MM.1S (cell line): ENCODE data around the gene SNX1.
A peak's percentile ranks its signal among the peaks of the same experiment; 100 is the strongest.

Source experiments
- DNase-seq: peaks from one replicate; pipeline ENCODE4 v3.0.0-alpha.2; 2015
- H2AFZ ChIP-seq: fragments of 300-600 bp; sonication (generic); 2 replicates; pipeline ENCODE4 v1.6.0; 2016; ENCODE audit warnings: antibody characterized with exemption, low read length
- H3F3A ChIP-seq: fragments of 300-600 bp; sonication (generic); 2 replicates; pipeline ENCODE4 v1.6.1; 2016; ENCODE audit warnings: mild to moderate bottlenecking, antibody characterized with exemption, low read length, moderate library complexity, mixed read lengths; ENCODE audit not compliant: insufficient read depth
- H3K27ac ChIP-seq: fragments of 300-600 bp; sonication (generic); 2 replicates; pipeline ENCODE4 v1.5.1; 2016; ENCODE audit warnings: mild to moderate bottlenecking, low read length
- H3K27me3 ChIP-seq: fragments of 300-600 bp; sonication (generic); replicated peaks from 2 replicates; pipeline ENCODE4 v1.6.0; 2016; ENCODE audit warnings: low read length; ENCODE audit not compliant: insufficient read depth
- H3K36me3 ChIP-seq: fragments of 300-600 bp; sonication (generic); replicated peaks from 2 replicates; pipeline ENCODE4 v1.6.1; 2016; ENCODE audit warnings: mild to moderate bottlenecking, low read length, mixed read lengths; ENCODE audit not compliant: insufficient read depth
- H3K4me1 ChIP-seq: fragments of 300-600 bp; sonication (generic); 2 replicates; pipeline ENCODE4 v1.6.1; 2016; ENCODE audit warnings: low read length, mixed read lengths
- H3K4me2 ChIP-seq: fragments of 300-600 bp; sonication (generic); 2 replicates; pipeline ENCODE4 v1.6.0; 2016; ENCODE audit warnings: low read depth, low read length
- H3K4me3 ChIP-seq: fragments of 300-600 bp; sonication (generic); 2 replicates; pipeline ENCODE4 v1.5.1; 2016; ENCODE audit warnings: low read length, mixed read lengths
- H3K79me2 ChIP-seq: fragments of 300-600 bp; sonication (generic); 2 replicates; pipeline ENCODE4 v1.6.1; 2016; ENCODE audit warnings: mixed run types, low read length, mixed read lengths
- H3K9ac ChIP-seq: fragments of 300-600 bp; sonication (generic); 2 replicates; pipeline ENCODE4 v1.6.1; 2016; ENCODE audit warnings: low read length, mixed read lengths
- H3K9me2 ChIP-seq: fragments of 300-600 bp; sonication (generic); replicated peaks from 2 replicates; pipeline ENCODE4 v1.6.1; 2016; ENCODE audit warnings: mild to moderate bottlenecking, low read length, mixed read lengths; ENCODE audit not compliant: insufficient read depth
- H3K9me3 ChIP-seq: fragments of 300-600 bp; sonication (generic); replicated peaks from 2 replicates; pipeline ENCODE4 v1.6.1; 2016; ENCODE audit warnings: mild to moderate bottlenecking, low read length, mixed read lengths; ENCODE audit not compliant: insufficient read depth
- H4K20me1 ChIP-seq: fragments of 300-600 bp; sonication (generic); 2 replicates; pipeline ENCODE4 v1.6.1; 2016; ENCODE audit warnings: mild to moderate bottlenecking, low read length, moderate library complexity, mixed read lengths; ENCODE audit not compliant: insufficient read depth
- EZH2 ChIP-seq: fragments of 300-600 bp; sonication (generic); optimal IDR thresholded peaks from 2 replicates; pipeline ENCODE3; 2017; ENCODE audit warnings: low read depth, mild to moderate bottlenecking, antibody characterized with exemption, low read length, mixed read lengths
- EZH2phosphoT487 ChIP-seq: fragments of 300-600 bp; sonication (generic); IDR thresholded peaks from 2 replicates; pipeline ENCODE4 v1.6.1; 2018; ENCODE audit warnings: antibody characterized with exemption, low read length
- TF ChIP-seq, protein P1 (sequence below): fragments of 300-600 bp; sonication (generic); IDR thresholded peaks from 2 replicates; pipeline ENCODE4 v1.5.1; 2016; ENCODE audit warnings: antibody characterized with exemption, low read length, mixed read lengths

SNX1 gene

DNA sequence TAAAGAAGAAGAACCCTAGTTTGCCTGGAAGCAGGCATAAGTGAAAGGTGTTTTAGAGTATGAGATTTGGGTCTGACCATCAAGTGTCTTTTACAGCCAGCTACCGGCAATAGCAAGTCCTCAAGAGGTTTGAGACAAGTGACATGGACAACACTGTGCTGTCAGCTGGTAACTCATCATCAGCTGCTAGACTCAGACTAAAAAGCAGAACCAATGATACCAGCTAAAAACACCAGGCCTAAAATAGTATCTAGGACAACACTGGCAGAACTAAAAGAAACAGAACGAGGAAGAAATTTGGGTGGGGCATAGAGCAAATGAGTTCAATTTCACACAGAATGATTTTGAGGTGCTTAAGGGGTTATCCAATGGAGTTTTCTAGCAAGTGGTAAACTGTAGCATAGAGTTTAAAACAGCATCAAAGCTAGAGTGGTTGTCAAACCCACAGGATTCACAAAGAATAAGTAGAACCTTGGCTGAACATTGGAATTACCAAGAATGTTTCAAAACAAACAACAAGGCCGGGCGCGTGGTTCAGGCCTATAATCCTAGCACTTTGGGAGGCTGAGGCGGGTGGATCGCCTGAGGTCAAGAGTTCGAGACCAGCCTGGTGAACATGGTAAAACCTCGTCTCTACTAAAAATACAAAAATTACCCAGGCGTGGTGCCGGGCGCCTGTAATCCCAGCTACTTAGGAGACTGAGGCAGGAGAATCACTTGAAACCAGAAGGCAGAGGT, 6.1 kb upstream of the SNX1 start:
- no peak overlapping the region for H2AFZ ChIP-seq
- peak overlapping the region; percentile 51; the same call in 1 of the 2 replicates for H3K27ac ChIP-seq
- peaks cover 13% of the 10 kb centered on the region for H3K36me3 ChIP-seq
- H3K4me1 ChIP-seq: peaks cover 28% of the 10 kb centered on the region
- no peak for DNase-seq
- peaks cover 67% of the 10 kb centered on the region for H3K79me2 ChIP-seq
- TF ChIP-seq EZH2phosphoT487 (no peak), EZH2 (no peak)
- TF ChIP-seq, protein P1, sequence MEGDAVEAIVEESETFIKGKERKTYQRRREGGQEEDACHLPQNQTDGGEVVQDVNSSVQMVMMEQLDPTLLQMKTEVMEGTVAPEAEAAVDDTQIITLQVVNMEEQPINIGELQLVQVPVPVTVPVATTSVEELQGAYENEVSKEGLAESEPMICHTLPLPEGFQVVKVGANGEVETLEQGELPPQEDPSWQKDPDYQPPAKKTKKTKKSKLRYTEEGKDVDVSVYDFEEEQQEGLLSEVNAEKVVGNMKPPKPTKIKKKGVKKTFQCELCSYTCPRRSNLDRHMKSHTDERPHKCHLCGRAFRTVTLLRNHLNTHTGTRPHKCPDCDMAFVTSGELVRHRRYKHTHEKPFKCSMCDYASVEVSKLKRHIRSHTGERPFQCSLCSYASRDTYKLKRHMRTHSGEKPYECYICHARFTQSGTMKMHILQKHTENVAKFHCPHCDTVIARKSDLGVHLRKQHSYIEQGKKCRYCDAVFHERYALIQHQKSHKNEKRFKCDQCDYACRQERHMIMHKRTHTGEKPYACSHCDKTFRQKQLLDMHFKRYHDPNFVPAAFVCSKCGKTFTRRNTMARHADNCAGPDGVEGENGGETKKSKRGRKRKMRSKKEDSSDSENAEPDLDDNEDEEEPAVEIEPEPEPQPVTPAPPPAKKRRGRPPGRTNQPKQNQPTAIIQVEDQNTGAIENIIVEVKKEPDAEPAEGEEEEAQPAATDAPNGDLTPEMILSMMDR: no peak
- H3K4me3 ChIP-seq: no peak overlapping the region
- no peaks in the 10 kb centered on the region for H4K20me1 ChIP-seq
- no peaks in the 10 kb centered on the region for H3K9me2 ChIP-seq
- no peak overlapping the region for H3K9ac ChIP-seq
- peaks cover 32% of the 10 kb centered on the region for H3F3A ChIP-seq
- peak overlapping the region; percentile 10 for H3K4me2 ChIP-seq
- no peaks in the 10 kb centered on the region for H3K27me3 ChIP-seq
- no peaks in the 10 kb centered on the region for H3K9me3 ChIP-seq

DNA sequence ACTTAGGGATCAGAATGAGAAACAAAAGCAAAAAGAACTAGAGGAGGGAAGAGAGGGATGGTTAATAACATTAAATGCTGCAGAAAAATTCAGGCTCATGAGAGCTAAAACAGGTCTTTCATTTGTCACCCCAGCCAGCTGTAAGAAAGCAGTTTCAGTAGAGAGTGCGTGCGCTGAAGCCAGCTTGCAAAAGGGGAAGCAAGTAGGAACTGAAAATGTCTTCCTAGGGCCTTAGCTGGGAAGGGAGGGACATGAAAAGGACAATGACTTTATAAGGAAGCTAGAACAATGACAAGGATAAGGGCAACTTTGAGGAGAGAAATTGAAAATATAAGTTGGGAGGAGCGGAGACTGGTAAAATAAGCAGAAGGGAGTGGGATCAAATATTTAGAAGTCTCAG, 5.3 kb upstream of the SNX1 start:
- H3K79me2 ChIP-seq: peaks cover 76% of the 10 kb centered on the region
- peaks cover 36% of the 10 kb centered on the region for H3K4me1 ChIP-seq
- no peaks in the 10 kb centered on the region for H3K27me3 ChIP-seq
- peak; percentile 42 for DNase-seq
- no peaks in the 10 kb centered on the region for H3K9me2 ChIP-seq
- H3K27ac ChIP-seq: peak overlapping the region; percentile 51; the same call in 1 of the 2 replicates
- no peaks in the 10 kb centered on the region for H4K20me1 ChIP-seq
- H3K4me3 ChIP-seq: no peak overlapping the region
- H3K36me3 ChIP-seq: peaks cover 13% of the 10 kb centered on the region
- H2AFZ ChIP-seq: no peak overlapping the region
- H3F3A ChIP-seq: peaks cover 41% of the 10 kb centered on the region
- TF ChIP-seq EZH2 (no peak), EZH2phosphoT487 (no peak)
- TF ChIP-seq, protein P1: no peak
- H3K9me3 ChIP-seq: no peaks in the 10 kb centered on the region
- peak overlapping the region; percentile 10 for H3K4me2 ChIP-seq
- H3K9ac ChIP-seq: no peak overlapping the region; the same call in 1 of the 2 replicates

DNA sequence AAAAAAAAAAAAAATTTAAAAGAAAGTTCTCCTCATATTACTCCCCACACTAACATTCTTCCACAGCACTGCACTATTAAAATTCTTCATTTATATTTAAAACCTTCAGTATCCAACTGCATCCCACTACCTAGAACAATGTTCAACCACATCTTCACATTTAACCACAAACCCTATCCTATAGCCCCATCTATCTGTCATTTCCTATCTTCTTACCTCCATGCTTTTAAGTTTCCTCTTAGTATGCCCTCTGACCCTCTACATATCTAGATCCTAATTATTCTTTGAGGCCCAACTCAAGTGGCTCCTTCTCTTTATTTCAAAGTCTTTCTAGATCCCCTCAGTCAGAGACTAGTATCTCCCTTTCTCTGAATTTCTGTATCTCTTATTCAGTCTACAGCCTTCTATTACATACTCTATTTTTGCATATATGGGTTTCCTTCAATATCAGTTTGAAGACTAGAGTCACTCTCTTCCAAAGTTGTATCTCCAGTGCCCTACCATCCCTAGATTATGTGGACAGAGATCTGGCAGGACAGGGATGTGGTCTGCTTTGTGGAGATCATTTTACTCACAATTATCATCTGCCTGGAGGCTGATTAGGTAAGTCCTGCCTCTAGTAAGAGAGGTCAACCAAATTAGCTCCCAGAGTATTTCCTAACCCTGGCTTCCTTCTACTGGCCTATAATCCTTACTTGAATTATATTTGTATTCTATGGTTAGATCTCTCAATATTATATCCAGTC, 3.5 kb upstream of the SNX1 start:
- H3F3A ChIP-seq: peaks cover 46% of the 10 kb centered on the region
- H3K27me3 ChIP-seq: no peaks in the 10 kb centered on the region
- 0 out of 2 replicates have a peak overlapping the region, but pooled peaks have one; percentile 79 for H2AFZ ChIP-seq
- peaks cover 42% of the 10 kb centered on the region for H3K4me1 ChIP-seq
- peak overlapping the region; percentile 90 for H3K27ac ChIP-seq
- peaks cover 13% of the 10 kb centered on the region for H3K36me3 ChIP-seq
- no peaks in the 10 kb centered on the region for H3K9me2 ChIP-seq
- H3K4me3 ChIP-seq: peak overlapping the region; percentile 92
- TF ChIP-seq EZH2 (no peak), EZH2phosphoT487 (no peak)
- TF ChIP-seq, protein P1: peak; percentile 39
- no peaks in the 10 kb centered on the region for H3K9me3 ChIP-seq
- DNase-seq: peak; percentile 41
- H4K20me1 ChIP-seq: no peaks in the 10 kb centered on the region
- H3K79me2 ChIP-seq: peaks cover 90% of the 10 kb centered on the region
- peak overlapping the region; percentile 92 for H3K9ac ChIP-seq
- H3K4me2 ChIP-seq: peak overlapping the region; percentile 82
